ENCODE results near the gene PPP1R3F.

The PPP1R3F gene

GRCh38 chrX:49257074-49257790 is 12.4 kb upstream of the PPP1R3F start:
- TF ChIP-seq GATA3 (IDR thresholded peaks at IDR 0.05; ENCODE audit: low read depth, low read length) (no peak), GATA2 (IDR thresholded peaks at IDR 0.05; ENCODE audit: low read depth, low read length) (no peak)

- TF ChIP-seq GATA2 (IDR thresholded peaks at IDR 0.05; ENCODE audit: low read depth, low read length): no peak
- TF ChIP-seq GATA3 (IDR thresholded peaks at IDR 0.05; ENCODE audit: low read depth, low read length): no peak
Observed at GRCh38 chrX:49257846-49258748, 11.5 kb upstream of the PPP1R3F start.

GRCh38 chrX:49258749-49259124 is 10.9 kb upstream of the PPP1R3F start:
- TF ChIP-seq GATA2 (IDR thresholded peaks at IDR 0.05; ENCODE audit: low read depth, low read length) (no peak), GATA3 (IDR thresholded peaks at IDR 0.05; ENCODE audit: low read depth, low read length) (no peak)

GRCh38 chrX:49260221-49260985 is 9.2 kb upstream of the PPP1R3F start:
- TF ChIP-seq GATA2 (IDR thresholded peaks at IDR 0.05; ENCODE audit: low read depth, low read length): no peak
- TF ChIP-seq GATA3 (IDR thresholded peaks at IDR 0.05; ENCODE audit: low read depth, low read length): no peak

- TF ChIP-seq GATA3 (IDR thresholded peaks at IDR 0.05; ENCODE audit: low read depth, low read length) (no peak), GATA2 (IDR thresholded peaks at IDR 0.05; ENCODE audit: low read depth, low read length) (no peak)
Observed at GRCh38 chrX:49262603-49263002, 7.0 kb upstream of the PPP1R3F start.

GRCh38 chrX:49263631-49264030 is 6.0 kb upstream of the PPP1R3F start:
- TF ChIP-seq GATA2 (IDR thresholded peaks at IDR 0.05; ENCODE audit: low read depth, low read length) (no peak), GATA3 (IDR thresholded peaks at IDR 0.05; ENCODE audit: low read depth, low read length) (no peak)

GRCh38 chrX:49264460-49264859 is 5.1 kb upstream of the PPP1R3F start, which contains the start of gene FOXP3:
TSS of gene FOXP3 (minus strand) at chrX:49264710. CDS start at chrX:49258505, 6,205 bp downstream.
- TF ChIP-seq GATA2 (IDR thresholded peaks at IDR 0.05; ENCODE audit: low read depth, low read length): no peak
- TF ChIP-seq GATA3 (IDR thresholded peaks at IDR 0.05; ENCODE audit: low read depth, low read length): no peak

GRCh38 chrX:49266523-49267445 is 2.8 kb upstream of the PPP1R3F start:
- no peak for TF ChIP-seq GATA3 (IDR thresholded peaks at IDR 0.05; ENCODE audit: low read depth, low read length)
- TF ChIP-seq GATA2 (IDR thresholded peaks at IDR 0.05; ENCODE audit: low read depth, low read length): no peak

- TF ChIP-seq GATA2 (IDR thresholded peaks at IDR 0.05; ENCODE audit: low read depth, low read length) (no peak), GATA3 (IDR thresholded peaks at IDR 0.05; ENCODE audit: low read depth, low read length) (no peak)
Observed at GRCh38 chrX:49268702-49269009, 937 bp upstream of the PPP1R3F start.

- no peak for TF ChIP-seq GATA3 (IDR thresholded peaks at IDR 0.05; ENCODE audit: low read depth, low read length)
- no peak for TF ChIP-seq GATA2 (IDR thresholded peaks at IDR 0.05; ENCODE audit: low read depth, low read length)
Observed at GRCh38 chrX:49269010-49269766, 405 bp upstream of the PPP1R3F start.

- TF ChIP-seq GATA3 (IDR thresholded peaks at IDR 0.05; ENCODE audit: low read depth, low read length) (no peak), GATA2 (IDR thresholded peaks at IDR 0.05; ENCODE audit: low read depth, low read length) (no peak)
Observed at GRCh38 chrX:49270249-49270921, 792 bp downstream of the PPP1R3F start.

- TF ChIP-seq GATA2 (IDR thresholded peaks at IDR 0.05; ENCODE audit: low read depth, low read length) (no peak), GATA3 (IDR thresholded peaks at IDR 0.05; ENCODE audit: low read depth, low read length) (no peak)
Observed at GRCh38 chrX:49271341-49271740, 1.7 kb downstream of the PPP1R3F start.

Measured in SH-SY5Y (cell line).